GM23248 (cell line): Measurements from ENCODE around the gene ANO4. TPM values are rescaled to one million over a fixed set of nuclear protein-coding genes. Genes with fewer than 3 reads are reported as not detected.

Experiments used
- DNase-seq: peaks from one replicate; pipeline ENCODE4 v3.0.0-alpha.2; 2015
- H2AFZ ChIP-seq: fragments of 200-600 bp; sonication (generic); 2 replicates; pipeline ENCODE4 v1.6.1; 2016; ENCODE audit warnings: antibody characterized with exemption
- H3F3A ChIP-seq: fragments of 200-600 bp; sonication (generic); 2 replicates; pipeline ENCODE4 v1.6.1; 2016; ENCODE audit warnings: mild to moderate bottlenecking, antibody characterized with exemption, mixed run types; ENCODE audit not compliant: insufficient read depth
- H3K27ac ChIP-seq: fragments of 200-600 bp; sonication (generic); 2 replicates; pipeline ENCODE4 v1.5.1; 2016; ENCODE audit warnings: mild to moderate bottlenecking
- H3K27me3 ChIP-seq: fragments of 200-600 bp; sonication (generic); replicated peaks from 2 replicates; pipeline ENCODE4 v1.6.1; 2016; ENCODE audit warnings: mild to moderate bottlenecking; ENCODE audit not compliant: insufficient read depth
- H3K36me3 ChIP-seq: fragments of 200-600 bp; sonication (generic); 2 replicates; pipeline ENCODE4 v1.6.1; 2016; ENCODE audit warnings: low read depth, mild to moderate bottlenecking
- H3K4me1 ChIP-seq: fragments of 200-600 bp; sonication (generic); 2 replicates; pipeline ENCODE4 v1.6.1; 2016; ENCODE audit warnings: mild to moderate bottlenecking; ENCODE audit not compliant: insufficient read depth
- H3K4me2 ChIP-seq: fragments of 200-600 bp; sonication (generic); one replicate; pipeline ENCODE4 v1.6.1; 2016; ENCODE audit warnings: mild to moderate bottlenecking; ENCODE audit not compliant: unreplicated experiment
- H3K4me3 ChIP-seq: fragments of 200-600 bp; sonication (generic); 2 replicates; pipeline ENCODE4 v1.5.1; 2016; ENCODE audit warnings: mild to moderate bottlenecking
- H3K79me2 ChIP-seq: fragments of 200-600 bp; sonication (generic); 2 replicates; pipeline ENCODE4 v1.6.1; 2016; ENCODE audit warnings: mild to moderate bottlenecking; ENCODE audit not compliant: insufficient read depth
- H3K9ac ChIP-seq: fragments of 200-600 bp; sonication (generic); 2 replicates; pipeline ENCODE4 v1.6.1; 2016; ENCODE audit warnings: mild to moderate bottlenecking
- H3K9me2 ChIP-seq: fragments of 200-600 bp; sonication (generic); 2 replicates; pipeline ENCODE4 v1.6.1; 2016; ENCODE audit warnings: mixed run types, mild to moderate bottlenecking, moderate library complexity; ENCODE audit not compliant: insufficient read depth
- H3K9me3 ChIP-seq: fragments of 200-600 bp; sonication (generic); one replicate; pipeline ENCODE4 v1.6.1; 2017; ENCODE audit warnings: low read depth
- H4K20me1 ChIP-seq: fragments of 200-600 bp; sonication (generic); 2 replicates; pipeline ENCODE4 v1.6.0; 2016; ENCODE audit not compliant: insufficient read depth
- EZH2 ChIP-seq: fragments of 200-600 bp; sonication (generic); IDR thresholded peaks from 2 replicates; pipeline ENCODE4 v1.6.1; 2018; ENCODE audit warnings: antibody characterized with exemption, mild to moderate bottlenecking; ENCODE audit not compliant: insufficient read depth, poor library complexity, severe bottlenecking
- EZH2phosphoT487 ChIP-seq: fragments of 200-600 bp; sonication (generic); IDR thresholded peaks from 2 replicates; pipeline ENCODE4 v1.6.1; 2018; ENCODE audit warnings: antibody characterized with exemption, moderate library complexity, mild to moderate bottlenecking, low read depth; ENCODE audit not compliant: insufficient read depth
- WGBS, 2 experiments: methylation state at CpG; one replicate each; pipeline ENCODE4 v1.1.6; 2015 to 2017; ENCODE audit warnings: low lambda C conversion rate in 2 of 2, low coverage in 1 of 2; ENCODE audit errors: missing lambda C conversion rate in 2 of 2; 5-methylcytosine and 5-hydroxymethylcytosine counted together
- in situ Hi-C: fragments of 300-500 bp; cut with MboI; formaldehyde crosslinking; loops from 2 replicates; pipeline ENCODE4 v1.15.0; 2020
- polyA plus RNA-seq: library from polyadenylated mRNA; unstranded; fragments of >200 nt; fragmentation: Nextera tagmentation; extraction: Ambion mirVana; gene quantifications from 2 replicates; pipeline ENCODE4 v1.2.1, GENCODE V29; 2016
- total RNA-seq: library from RNA; depleted of rRNA; stranded (reverse); fragments of >200 nt; shearing (Covaris generic); gene quantifications from 2 replicates; pipeline ENCODE4 v1.2.3, GENCODE V29; 2014

The ANO4 gene
- total and polyA plus RNA-seq, 2 experiments from 2014 or later = 6.6 to 7.6 TPM

DNA sequence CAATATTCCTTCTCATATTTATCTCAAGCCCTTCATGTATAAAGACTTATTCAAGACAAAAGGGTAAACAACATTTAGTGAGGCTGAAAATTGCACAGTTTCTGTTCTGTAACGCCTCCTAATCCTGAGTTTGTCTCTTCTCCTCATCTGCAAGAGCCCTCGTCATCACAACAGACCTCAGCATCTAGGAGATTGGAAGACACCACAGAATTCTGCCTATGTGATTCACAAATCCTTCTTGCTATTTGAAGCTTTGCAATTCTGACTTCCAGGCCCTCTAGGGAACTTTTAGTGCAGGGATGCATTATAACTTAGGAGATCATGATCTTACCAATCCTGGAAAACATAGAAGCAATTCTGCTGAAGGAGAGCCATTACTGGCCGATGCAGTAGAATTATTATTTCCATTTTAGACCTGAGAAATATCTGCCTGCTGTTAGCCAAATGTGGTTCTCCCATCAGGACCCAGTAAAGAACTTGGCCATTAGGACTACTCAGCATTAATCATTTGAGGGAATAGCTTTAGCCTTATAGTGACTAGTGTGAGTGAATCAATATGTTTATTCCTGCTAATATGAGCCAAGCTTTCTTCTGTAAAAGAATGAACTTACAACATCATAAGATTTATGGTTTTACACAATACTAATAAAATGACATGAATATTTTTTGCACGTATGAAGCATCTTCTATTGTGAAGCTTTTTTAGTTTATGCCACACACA is 119.5 kb downstream of the ANO4 start:
- in situ Hi-C loops = no loop called here
- Histone ChIP-seq H3K27ac (peak overlapping the region; percentile 60), H3K4me3 (peak overlapping the region; percentile 13; the same call in 1 of the 2 replicates), H3K36me3 (no peaks in the 10 kb centered on the region), H3K79me2 (no peaks in the 10 kb centered on the region), H3K4me2 (peak overlapping the region; percentile 42), H3K9me3 (no peaks in the 10 kb centered on the region), H4K20me1 (no peaks in the 10 kb centered on the region), H2AFZ (peak overlapping the region; percentile 26; the same call in 1 of the 2 replicates), H3K9me2 (no peaks in the 10 kb centered on the region), H3K27me3 (no peaks in the 10 kb centered on the region), H3K4me1 (peaks cover 36% of the 10 kb centered on the region), H3F3A (peaks cover 22% of the 10 kb centered on the region), H3K9ac (peak overlapping the region; percentile 15; the same call in 1 of the 2 replicates)
- TF ChIP-seq EZH2phosphoT487 (no peak), EZH2 (no peak)
- peak; percentile 75 for DNase-seq
- WGBS, 2 experiments = 14% methylated on average over 4 of the region's 4 CpGs

DNA sequence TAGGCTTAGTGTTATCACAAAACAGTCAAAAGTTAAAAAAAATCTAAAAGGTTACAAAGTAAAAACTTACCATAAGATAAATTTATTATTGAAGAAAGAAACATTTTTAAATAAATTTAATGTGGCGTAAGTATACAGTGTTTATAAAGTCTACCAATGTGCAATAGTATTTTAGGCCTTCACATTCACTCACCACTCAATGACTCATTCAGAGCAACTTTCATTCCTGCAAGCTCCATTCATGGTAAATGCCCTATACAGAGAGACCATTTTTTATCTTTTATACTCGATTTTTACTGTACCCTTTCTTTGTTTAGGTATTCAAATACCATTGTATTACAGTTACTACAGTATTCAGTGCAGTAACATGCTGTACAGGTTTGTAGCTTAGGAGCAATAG is 124.5 kb downstream of the ANO4 start:
- in situ Hi-C loops = no loop called here
- H3F3A ChIP-seq = peaks cover 10% of the 10 kb centered on the region; the same call in 1 of the 2 replicates
- DNase-seq = peak; percentile 61
- peaks cover 19% of the 10 kb centered on the region for H3K4me1 ChIP-seq
- no peaks in the 10 kb centered on the region for H3K9me3 ChIP-seq
- 52 to 56% methylated on average over 2 of the region's 2 CpGs for WGBS, 2 experiments
- TF ChIP-seq EZH2 = no peak
- TF ChIP-seq EZH2phosphoT487 = no peak
- no peaks in the 10 kb centered on the region for H3K79me2 ChIP-seq
- no peak overlapping the region for H3K9ac ChIP-seq
- H3K4me3 ChIP-seq = no peak overlapping the region
- no peaks in the 10 kb centered on the region for H3K36me3 ChIP-seq
- no peak overlapping the region for H3K27ac ChIP-seq
- no peaks in the 10 kb centered on the region for H3K27me3 ChIP-seq
- H4K20me1 ChIP-seq = no peaks in the 10 kb centered on the region
- H3K4me2 ChIP-seq = no peak overlapping the region
- no peak overlapping the region for H2AFZ ChIP-seq
- no peaks in the 10 kb centered on the region for H3K9me2 ChIP-seq

DNA sequence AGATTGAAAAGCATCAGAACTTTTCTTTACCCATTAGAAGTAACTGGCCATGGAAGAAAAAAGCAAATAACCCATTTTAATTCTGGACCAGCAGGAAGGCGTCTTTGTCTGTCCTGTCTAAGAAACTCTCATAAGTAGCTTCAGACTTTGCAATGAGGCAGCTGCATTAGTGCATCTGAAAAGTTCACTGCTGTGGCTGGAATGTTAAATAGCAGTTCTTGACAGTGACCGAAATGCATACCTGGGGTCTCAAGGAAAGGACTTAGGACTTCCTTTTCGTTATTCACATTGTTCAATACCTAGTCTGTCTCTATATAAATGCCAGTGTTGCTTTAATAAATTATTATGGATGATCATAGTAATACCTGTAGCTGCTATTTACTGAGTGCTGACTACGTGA is 125.9 kb downstream of the ANO4 start:
- in situ Hi-C loops = no loop called here
- Histone ChIP-seq H3K27ac (no peak overlapping the region), H3K9me2 (no peaks in the 10 kb centered on the region), H3K4me1 (peaks cover 7% of the 10 kb centered on the region), H3K9ac (no peak overlapping the region), H3K4me3 (no peak overlapping the region), H3K36me3 (no peaks in the 10 kb centered on the region), H3K27me3 (no peaks in the 10 kb centered on the region), H4K20me1 (no peaks in the 10 kb centered on the region), H3K4me2 (no peak overlapping the region), H3K9me3 (no peaks in the 10 kb centered on the region), H2AFZ (no peak overlapping the region), H3F3A (no peaks in the 10 kb centered on the region), H3K79me2 (no peaks in the 10 kb centered on the region)
- TF ChIP-seq EZH2 = no peak
- TF ChIP-seq EZH2phosphoT487 = no peak
- DNase-seq = no peak
- 86 to 88% methylated on average over 4 of the region's 4 CpGs for WGBS, 2 experiments

DNA sequence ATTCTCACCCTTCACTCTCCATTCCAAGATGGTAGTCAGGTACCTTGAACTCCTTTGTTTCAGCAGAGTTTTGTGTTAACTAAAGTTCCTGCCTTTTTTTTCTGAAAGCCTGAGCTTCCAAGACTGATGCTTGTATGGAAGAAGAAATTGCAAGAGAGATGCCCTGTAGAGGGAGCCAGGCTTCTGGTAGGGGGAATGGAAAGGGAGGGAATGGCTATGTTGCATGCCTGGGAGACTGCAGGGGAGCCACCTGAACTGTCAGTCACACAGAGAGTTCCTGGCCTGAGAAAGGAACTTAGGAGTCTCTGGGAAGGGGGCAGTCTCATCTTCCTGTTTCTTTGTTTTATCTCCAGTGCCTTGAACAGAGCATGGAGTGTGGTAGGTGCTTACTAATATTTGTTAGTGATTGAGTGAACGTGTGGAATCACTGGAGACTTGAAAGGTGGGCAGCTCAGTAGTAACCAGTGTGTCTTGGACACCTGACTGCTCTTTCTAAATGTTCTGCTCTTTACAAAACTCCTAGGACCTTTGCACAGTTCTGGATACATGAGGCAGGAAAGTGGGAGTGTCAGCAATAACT is 132.2 kb downstream of the ANO4 start:
- Histone ChIP-seq H3K9me2 (no peaks in the 10 kb centered on the region), H2AFZ (no peak overlapping the region), H3K4me3 (no peak overlapping the region), H3K27me3 (no peaks in the 10 kb centered on the region), H3K27ac (no peak overlapping the region), H3K9ac (no peak overlapping the region), H3K36me3 (no peaks in the 10 kb centered on the region), H3K9me3 (no peaks in the 10 kb centered on the region), H3F3A (no peaks in the 10 kb centered on the region), H3K4me1 (peaks cover 14% of the 10 kb centered on the region), H3K79me2 (no peaks in the 10 kb centered on the region), H3K4me2 (no peak overlapping the region), H4K20me1 (no peaks in the 10 kb centered on the region)
- TF ChIP-seq EZH2 = no peak
- TF ChIP-seq EZH2phosphoT487 = no peak
- in situ Hi-C loops = no loop called here
- WGBS, 2 experiments = 50 to 64% methylated on average over 1 of the region's 1 CpG
- DNase-seq = peak; percentile 17
